Calu3 (cell line): Measurements from ENCODE around the gene NGF. TPM values are rescaled to one million over a fixed set of nuclear protein-coding genes. Genes with fewer than 3 reads are reported as not detected.

Source experiments
- BruUV-seq: library from RNA; stranded (reverse); fragments of 400-500 nt; replicated peaks from 2 replicates; lab custom pipeline; 2021; lab: Mats Ljungman, UMichigan
- CTCF ChIA-PET: fragments of 300-600 bp; sonication (Branson Sonifier 250); formaldehyde crosslinking; loops from one replicate; lab custom pipeline; 2022; ENCODE audit warnings: antibody characterized with exemption; lab: Charles Lee
- DNase-seq: peaks from one replicate; pipeline ENCODE4 v3.0.0; 2022
- H3K27ac Mint-ChIP-seq: one replicate; pipeline ENCODE4 v1.8.0; 2022; ENCODE audit warnings: mixed read lengths; ENCODE audit not compliant: unreplicated experiment
- H3K27me3 Mint-ChIP-seq: one replicate; pipeline ENCODE4 v1.8.0; 2022; ENCODE audit warnings: mixed read lengths; ENCODE audit not compliant: unreplicated experiment
- H3K36me3 Mint-ChIP-seq: one replicate; pipeline ENCODE4 v1.8.0; 2022; ENCODE audit warnings: mild to moderate bottlenecking, moderate library complexity, mixed read lengths; ENCODE audit not compliant: insufficient read depth, unreplicated experiment
- H3K4me1 Mint-ChIP-seq: one replicate; pipeline ENCODE4 v1.8.0; 2022; ENCODE audit warnings: mild to moderate bottlenecking, low read depth, mixed read lengths; ENCODE audit not compliant: unreplicated experiment
- H3K4me3 Mint-ChIP-seq: one replicate; pipeline ENCODE4 v1.8.0; 2022; ENCODE audit warnings: mild to moderate bottlenecking, low read depth, moderate library complexity, mixed read lengths; ENCODE audit not compliant: unreplicated experiment
- H3K9me3 Mint-ChIP-seq: one replicate; pipeline ENCODE4 v1.8.0; 2022; ENCODE audit warnings: low read depth, mixed read lengths; ENCODE audit not compliant: unreplicated experiment
- CTCF ChIP-seq: fragments of 200-600 bp; IDR thresholded peaks from one replicate; pipeline ENCODE4 v1.8.0; 2022; ENCODE audit warnings: antibody characterized with exemption; ENCODE audit not compliant: unreplicated experiment
- intact Hi-C: fragments of 100-400 bp; cut with micrococcal nuclease; formaldehyde crosslinking; loops from one replicate; pipeline ENCODE4 v1.10.0; 2022; ENCODE audit not compliant: unreplicated experiment
- total RNA-seq: library from RNA; stranded (reverse); gene quantifications from 2 replicates; pipeline ENCODE4 v1.2.3, GENCODE V29; 2022

Gene NGF
- total RNA-seq, 1 experiment from 2014 or later = not detected

- TF ChIP-seq CTCF = no peak
- DNase-seq = no peak
- no peak overlapping the region for H3K27ac Mint-ChIP-seq
- intact Hi-C loops = no loop called here
- no TSS peak for BruUV-seq
- H3K9me3 Mint-ChIP-seq = no peaks in the 10 kb centered on the region
- H3K4me1 Mint-ChIP-seq = no peaks in the 10 kb centered on the region
- no peaks in the 10 kb centered on the region for H3K36me3 Mint-ChIP-seq
- H3K4me3 Mint-ChIP-seq = no peak overlapping the region
- peaks cover 67% of the 10 kb centered on the region for H3K27me3 Mint-ChIP-seq
- CTCF ChIA-PET = no interaction called here
Measured at GRCh38 chr1:115325874-115326273, 12.2 kb downstream of the NGF start.

- Mint-ChIP-seq H3K36me3 (no peaks in the 10 kb centered on the region), H3K27ac (no peak overlapping the region), H3K9me3 (no peaks in the 10 kb centered on the region), H3K4me3 (no peak overlapping the region), H3K4me1 (no peaks in the 10 kb centered on the region), H3K27me3 (peaks cover 67% of the 10 kb centered on the region)
- intact Hi-C loops = no loop called here
- no peak for DNase-seq
- no peak for TF ChIP-seq CTCF
- BruUV-seq = no TSS peak
- CTCF ChIA-PET = no interaction called here
Measured at GRCh38 chr1:115324649-115325420, 13.2 kb downstream of the NGF start.

GRCh38 chr1:115323366-115324004 lies 14.6 kb downstream of the NGF start:
- H3K4me3 Mint-ChIP-seq = no peak overlapping the region
- CTCF ChIA-PET = no interaction called here
- intact Hi-C loops = loop anchor here (2.0 kb wide), 1 partner anchor 47 kb away; no protein-coding TSS in a partner anchor
- DNase-seq = no peak
- H3K27me3 Mint-ChIP-seq = peaks cover 68% of the 10 kb centered on the region
- H3K27ac Mint-ChIP-seq = no peak overlapping the region
- H3K36me3 Mint-ChIP-seq = no peaks in the 10 kb centered on the region
- no peak for TF ChIP-seq CTCF
- no peaks in the 10 kb centered on the region for H3K4me1 Mint-ChIP-seq
- BruUV-seq = no TSS peak
- no peaks in the 10 kb centered on the region for H3K9me3 Mint-ChIP-seq

GRCh38 chr1:115322631-115323030 lies 15.4 kb downstream of the NGF start:
- CTCF ChIA-PET = no interaction called here
- Mint-ChIP-seq H3K4me3 (no peak overlapping the region), H3K4me1 (peaks cover 7% of the 10 kb centered on the region), H3K27me3 (peaks cover 66% of the 10 kb centered on the region), H3K36me3 (no peaks in the 10 kb centered on the region), H3K27ac (no peak overlapping the region), H3K9me3 (no peaks in the 10 kb centered on the region)
- intact Hi-C loops = loop anchor here (2.0 kb wide), 1 partner anchor 48 kb away; no protein-coding TSS in a partner anchor
- no peak for DNase-seq
- no TSS peak for BruUV-seq
- TF ChIP-seq CTCF = no peak
